ENCODE results near the gene LANCL3. TPM values are rescaled to one million over a fixed set of nuclear protein-coding genes. Genes with fewer than 3 reads are reported as not detected.

LANCL3 gene
- total RNA-seq, 4 donors from 2014 or later = 0.02 to 0.25 (median 0.16) TPM; not detected in 1

- H3K9me3 ChIP-seq = no peaks in the 10 kb centered on the region
- no peak for TF ChIP-seq POLR2A (IDR thresholded peaks at IDR 0.05)
- in situ Hi-C loops (cut with MboI; ENCODE audit: low sequenced_read_pairs in 4 of 4) = no loop called here
Observed at GRCh38 chrX:37711991-37712390, 140.5 kb downstream of the LANCL3 start.

DNA sequence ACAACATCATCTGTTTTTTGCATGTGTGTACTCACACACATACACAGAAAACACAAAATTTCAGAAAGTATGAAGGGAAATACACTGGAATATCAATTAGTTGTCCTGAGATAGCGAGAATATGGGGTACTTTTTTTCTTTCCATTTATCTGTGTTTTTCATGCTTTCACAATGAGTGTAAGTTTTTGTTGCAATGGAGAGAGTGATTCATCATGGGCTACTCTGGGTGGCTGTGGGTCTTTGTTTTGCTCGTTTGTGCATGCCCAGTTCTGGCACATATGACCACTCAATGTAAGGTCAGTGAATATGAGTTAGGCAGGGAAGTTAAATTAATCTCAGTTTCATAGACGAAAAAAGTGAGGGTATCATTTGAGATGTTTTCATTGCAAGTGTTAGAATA lies 141.0 kb downstream of the LANCL3 start:
- no peaks in the 10 kb centered on the region for H3K27me3 ChIP-seq
- H3K27ac ChIP-seq = no peak overlapping the region
- H3K4me1 ChIP-seq = peaks cover 0 to 9% of the 10 kb centered on the region in 2 donors
- H3K9me3 ChIP-seq = no peaks in the 10 kb centered on the region
- no peak overlapping the region for H3K4me3 ChIP-seq
- intact Hi-C loops (cut with DNase I; ENCODE audit: low total_unique reads) (no loop called here), in situ Hi-C loops (cut with MboI; ENCODE audit: low sequenced_read_pairs in 4 of 4) (no loop called here)
- DNase-seq (no peak), ATAC-seq (no peak)
- TF ChIP-seq POLR2A (IDR thresholded peaks at IDR 0.05) = no peak
- no peak for TF ChIP-seq CTCF (IDR thresholded peaks at IDR 0.05 in 4 of 5, conservative IDR thresholded peaks at IDR 0.05 in 1 of 5)
- no peaks in the 10 kb centered on the region for H3K36me3 ChIP-seq

More at GRCh38 chrX:37711991-37712390, 140.5 kb downstream of the LANCL3 start:
- Histone ChIP-seq H3K4me3 (no peak overlapping the region), H3K4me1 (peaks cover 0 to 9% of the 10 kb centered on the region in 2 donors), H3K27me3 (no peaks in the 10 kb centered on the region), H3K27ac (no peak overlapping the region), H3K36me3 (no peaks in the 10 kb centered on the region)
- intact Hi-C loops (cut with DNase I; ENCODE audit: low total_unique reads) = no loop called here
- DNase-seq (no peak), ATAC-seq (no peak)

- Histone ChIP-seq H3K27ac (no peak overlapping the region), H3K4me3 (no peak overlapping the region), H3K9me3 (no peaks in the 10 kb centered on the region), H3K36me3 (no peaks in the 10 kb centered on the region), H3K4me1 (peaks cover 0 to 9% of the 10 kb centered on the region in 2 donors), H3K27me3 (no peaks in the 10 kb centered on the region)
- in situ Hi-C loops (cut with MboI; ENCODE audit: low sequenced_read_pairs in 4 of 4) = no loop called here
- DNase-seq (no peak), ATAC-seq (no peak)
- TF ChIP-seq POLR2A (IDR thresholded peaks at IDR 0.05) (no peak), CTCF (IDR thresholded peaks at IDR 0.05 in 4 of 5, conservative IDR thresholded peaks at IDR 0.05 in 1 of 5) (no peak)
- intact Hi-C loops (cut with DNase I; ENCODE audit: low total_unique reads) = no loop called here
Observed at GRCh38 chrX:37714479-37714878, 143.0 kb downstream of the LANCL3 start.

DNA sequence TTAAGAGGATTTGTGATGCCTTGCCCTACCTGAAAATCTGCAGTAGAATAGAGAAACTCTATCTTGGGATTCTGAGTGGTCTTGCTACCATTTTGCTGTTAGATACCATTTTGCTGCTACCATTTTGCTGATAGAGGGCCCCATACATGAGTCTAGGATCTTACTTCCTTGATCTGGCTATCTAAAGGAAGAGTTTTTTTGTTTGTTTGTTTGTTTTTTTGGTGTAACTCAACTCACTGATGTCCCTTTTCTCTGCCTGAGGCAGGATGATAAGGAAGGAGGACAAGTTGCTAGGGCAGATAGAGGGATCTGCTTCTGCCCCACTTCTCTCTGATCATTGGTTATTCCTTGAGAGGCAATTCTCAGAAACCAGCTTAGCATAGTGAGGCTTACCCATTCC lies 145.1 kb downstream of the LANCL3 start:
- H3K4me1 ChIP-seq = peaks cover 0 to 7% of the 10 kb centered on the region in 2 donors
- H3K36me3 ChIP-seq = no peaks in the 10 kb centered on the region
- ATAC-seq (no peak), DNase-seq (no peak)
- no peak overlapping the region for H3K4me3 ChIP-seq
- in situ Hi-C loops (cut with MboI; ENCODE audit: low sequenced_read_pairs in 4 of 4) (no loop called here), intact Hi-C loops (cut with DNase I; ENCODE audit: low total_unique reads) (no loop called here)
- H3K27ac ChIP-seq = no peak overlapping the region
- no peaks in the 10 kb centered on the region for H3K27me3 ChIP-seq
- no peaks in the 10 kb centered on the region for H3K9me3 ChIP-seq
- TF ChIP-seq CTCF (IDR thresholded peaks at IDR 0.05 in 4 of 5, conservative IDR thresholded peaks at IDR 0.05 in 1 of 5) (no peak), POLR2A (IDR thresholded peaks at IDR 0.05) (no peak)

GRCh38 chrX:37717708-37718107 lies 146.2 kb downstream of the LANCL3 start:
- in situ Hi-C loops (cut with MboI; ENCODE audit: low sequenced_read_pairs in 4 of 4) = no loop called here
- H3K27me3 ChIP-seq = no peaks in the 10 kb centered on the region

More at GRCh38 chrX:37717708-37718107, 146.2 kb downstream of the LANCL3 start:
- ATAC-seq (no peak), DNase-seq (no peak)
- Histone ChIP-seq H3K36me3 (no peaks in the 10 kb centered on the region), H3K9me3 (no peaks in the 10 kb centered on the region), H3K4me1 (peaks cover 5 to 7% of the 10 kb centered on the region in 2 donors), H3K27ac (no peak overlapping the region), H3K4me3 (no peak overlapping the region)
- intact Hi-C loops (cut with DNase I; ENCODE audit: low total_unique reads) = no loop called here
- TF ChIP-seq CTCF (IDR thresholded peaks at IDR 0.05 in 4 of 5, conservative IDR thresholded peaks at IDR 0.05 in 1 of 5) = no peak
- TF ChIP-seq POLR2A (IDR thresholded peaks at IDR 0.05) = no peak
